ENCODE data around the gene OR10R2.

Gene OR10R2

DNA sequence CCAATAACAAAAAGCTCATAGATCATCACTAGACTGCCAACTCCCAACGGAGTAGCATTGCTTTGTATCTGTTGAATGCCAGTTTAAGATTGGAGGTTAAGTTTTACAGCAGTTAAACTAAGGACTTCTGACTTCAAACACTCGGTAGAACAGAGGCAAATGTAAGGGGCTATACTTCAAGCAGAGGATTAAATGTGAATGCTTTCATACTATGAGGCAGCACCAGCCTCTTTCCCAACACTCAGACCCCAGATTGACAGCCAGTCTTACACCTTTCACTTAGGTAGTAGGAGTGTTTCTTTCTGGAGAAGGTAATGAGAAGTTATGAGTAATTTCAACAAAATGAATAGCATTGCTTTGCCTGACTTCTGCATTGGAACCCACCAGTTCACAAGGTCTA, 22.8 kb downstream of the OR10R2 start:
- Histone ChIP-seq H2AFZ (ENCODE audit: low read length) (no peak overlapping the region), H3K4me2 (ENCODE audit: low read depth, low read length, poor library complexity, severe bottlenecking) (no peak overlapping the region), H3K9me3 (ENCODE audit: insufficient read depth, low read depth, low read length) (no peaks in the 10 kb centered on the region), H3K9me2 (replicated peaks; ENCODE audit: low read depth, low read length) (no peaks in the 10 kb centered on the region), H3K4me3 (ENCODE audit: low read length, poor library complexity, severe bottlenecking) (no peak overlapping the region), H3K4me1 (ENCODE audit: insufficient read depth, low read length, poor library complexity, severe bottlenecking) (no peaks in the 10 kb centered on the region), H4K20me1 (ENCODE audit: insufficient read depth, low read length, poor library complexity, severe bottlenecking) (no peaks in the 10 kb centered on the region), H3K36me3 (ENCODE audit: insufficient read depth, low read length) (no peaks in the 10 kb centered on the region), H3K79me2 (ENCODE audit: insufficient read depth, low read length) (no peaks in the 10 kb centered on the region), H3F3A (ENCODE audit: low read depth) (no peaks in the 10 kb centered on the region), H3K9ac (ENCODE audit: low read depth, low read length, poor library complexity, severe bottlenecking) (no peak overlapping the region), H3K27me3 (ENCODE audit: insufficient read depth, low read length, poor library complexity, severe bottlenecking) (no peaks in the 10 kb centered on the region)
- TF ChIP-seq, protein P1, sequence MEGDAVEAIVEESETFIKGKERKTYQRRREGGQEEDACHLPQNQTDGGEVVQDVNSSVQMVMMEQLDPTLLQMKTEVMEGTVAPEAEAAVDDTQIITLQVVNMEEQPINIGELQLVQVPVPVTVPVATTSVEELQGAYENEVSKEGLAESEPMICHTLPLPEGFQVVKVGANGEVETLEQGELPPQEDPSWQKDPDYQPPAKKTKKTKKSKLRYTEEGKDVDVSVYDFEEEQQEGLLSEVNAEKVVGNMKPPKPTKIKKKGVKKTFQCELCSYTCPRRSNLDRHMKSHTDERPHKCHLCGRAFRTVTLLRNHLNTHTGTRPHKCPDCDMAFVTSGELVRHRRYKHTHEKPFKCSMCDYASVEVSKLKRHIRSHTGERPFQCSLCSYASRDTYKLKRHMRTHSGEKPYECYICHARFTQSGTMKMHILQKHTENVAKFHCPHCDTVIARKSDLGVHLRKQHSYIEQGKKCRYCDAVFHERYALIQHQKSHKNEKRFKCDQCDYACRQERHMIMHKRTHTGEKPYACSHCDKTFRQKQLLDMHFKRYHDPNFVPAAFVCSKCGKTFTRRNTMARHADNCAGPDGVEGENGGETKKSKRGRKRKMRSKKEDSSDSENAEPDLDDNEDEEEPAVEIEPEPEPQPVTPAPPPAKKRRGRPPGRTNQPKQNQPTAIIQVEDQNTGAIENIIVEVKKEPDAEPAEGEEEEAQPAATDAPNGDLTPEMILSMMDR (conservative IDR thresholded peaks at IDR 0.05; ENCODE audit: low read length) = no peak
- no peak for TF ChIP-seq EZH2phosphoT487 (IDR thresholded peaks at IDR 0.05; ENCODE audit: borderline replicate concordance)

DNA sequence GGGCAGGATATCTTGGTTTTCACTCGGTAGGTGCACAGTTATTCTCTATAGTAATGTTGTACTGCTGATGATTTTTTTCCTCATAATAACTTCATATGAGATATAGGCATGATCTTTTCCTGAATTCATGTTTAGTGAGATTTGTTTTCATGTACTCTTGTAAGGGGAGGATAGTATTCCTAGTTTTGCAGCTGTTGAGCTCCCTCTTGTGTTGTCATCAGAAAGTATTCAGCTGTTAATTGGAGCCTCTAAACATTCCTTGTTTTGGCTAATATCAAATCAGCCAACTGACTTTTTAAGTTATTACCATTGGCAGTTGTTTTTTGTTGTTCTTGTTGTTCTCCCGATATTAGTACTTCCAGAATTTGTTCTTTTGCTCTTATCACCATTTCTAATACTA, 24.4 kb downstream of the OR10R2 start:
- Histone ChIP-seq H3F3A (ENCODE audit: low read depth) (no peaks in the 10 kb centered on the region), H3K27me3 (ENCODE audit: insufficient read depth, low read length, poor library complexity, severe bottlenecking) (no peaks in the 10 kb centered on the region), H3K9me3 (ENCODE audit: insufficient read depth, low read depth, low read length) (no peaks in the 10 kb centered on the region), H3K9me2 (replicated peaks; ENCODE audit: low read depth, low read length) (no peaks in the 10 kb centered on the region), H3K79me2 (ENCODE audit: insufficient read depth, low read length) (no peaks in the 10 kb centered on the region), H2AFZ (ENCODE audit: low read length) (no peak overlapping the region), H3K4me1 (ENCODE audit: insufficient read depth, low read length, poor library complexity, severe bottlenecking) (no peaks in the 10 kb centered on the region), H3K4me3 (ENCODE audit: low read length, poor library complexity, severe bottlenecking) (no peak overlapping the region), H3K4me2 (ENCODE audit: low read depth, low read length, poor library complexity, severe bottlenecking) (no peak overlapping the region), H4K20me1 (ENCODE audit: insufficient read depth, low read length, poor library complexity, severe bottlenecking) (no peaks in the 10 kb centered on the region), H3K9ac (ENCODE audit: low read depth, low read length, poor library complexity, severe bottlenecking) (no peak overlapping the region), H3K36me3 (ENCODE audit: insufficient read depth, low read length) (no peaks in the 10 kb centered on the region)
- TF ChIP-seq, protein P1 (conservative IDR thresholded peaks at IDR 0.05; ENCODE audit: low read length) = peak; percentile 74
- no peak for TF ChIP-seq EZH2phosphoT487 (IDR thresholded peaks at IDR 0.05; ENCODE audit: borderline replicate concordance)

DNA sequence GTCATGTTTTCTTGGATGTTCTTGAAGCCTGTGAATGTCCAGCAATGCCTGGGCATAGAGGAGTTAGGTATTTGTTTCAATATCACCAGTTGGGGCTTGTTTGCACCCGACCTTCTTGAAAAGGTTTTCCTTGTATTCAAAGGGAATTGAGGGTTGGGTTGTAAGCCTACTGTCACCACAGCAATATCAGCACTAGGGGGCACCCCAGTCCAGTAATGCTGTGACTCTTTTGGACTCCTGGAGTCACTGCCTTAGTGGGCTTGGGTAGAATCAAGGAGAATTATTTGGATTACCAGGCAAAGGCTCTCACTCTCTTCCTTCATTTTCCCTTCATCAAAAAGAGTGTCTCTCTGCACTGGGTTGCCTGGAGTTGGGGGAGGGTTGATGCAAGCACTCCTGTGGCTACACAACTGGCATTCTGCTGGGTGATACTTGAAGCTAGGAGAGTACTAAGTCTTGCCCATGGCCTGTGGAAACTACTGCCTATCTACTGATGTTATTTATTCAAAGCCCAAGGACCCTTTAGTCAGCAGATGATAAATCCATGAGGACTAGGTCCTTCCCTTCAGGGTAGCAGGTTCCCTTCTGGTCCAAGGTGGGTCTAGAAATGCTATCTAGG, 34.5 kb downstream of the OR10R2 start:
- no peaks in the 10 kb centered on the region for H4K20me1 ChIP-seq (ENCODE audit: insufficient read depth, low read length, poor library complexity, severe bottlenecking)
- no peaks in the 10 kb centered on the region for H3K9me3 ChIP-seq (ENCODE audit: insufficient read depth, low read depth, low read length)
- H3K4me3 ChIP-seq (ENCODE audit: low read length, poor library complexity, severe bottlenecking) = no peak overlapping the region
- H3K27me3 ChIP-seq (ENCODE audit: insufficient read depth, low read length, poor library complexity, severe bottlenecking) = no peaks in the 10 kb centered on the region
- TF ChIP-seq EZH2phosphoT487 (IDR thresholded peaks at IDR 0.05; ENCODE audit: borderline replicate concordance) = no peak
- TF ChIP-seq, protein P1 (conservative IDR thresholded peaks at IDR 0.05; ENCODE audit: low read length) = peak; percentile 95
- no peaks in the 10 kb centered on the region for H3F3A ChIP-seq (ENCODE audit: low read depth)
- no peaks in the 10 kb centered on the region for H3K36me3 ChIP-seq (ENCODE audit: insufficient read depth, low read length)
- H3K4me1 ChIP-seq (ENCODE audit: insufficient read depth, low read length, poor library complexity, severe bottlenecking) = no peaks in the 10 kb centered on the region
- no peak overlapping the region for H2AFZ ChIP-seq (ENCODE audit: low read length)
- no peak overlapping the region for H3K9ac ChIP-seq (ENCODE audit: low read depth, low read length, poor library complexity, severe bottlenecking)
- no peaks in the 10 kb centered on the region for H3K9me2 ChIP-seq (replicated peaks; ENCODE audit: low read depth, low read length)
- H3K79me2 ChIP-seq (ENCODE audit: insufficient read depth, low read length) = no peaks in the 10 kb centered on the region
- no peak overlapping the region for H3K4me2 ChIP-seq (ENCODE audit: low read depth, low read length, poor library complexity, severe bottlenecking)
